ENCODE measurements around the gene RIPOR2. TPM values are rescaled to one million over a fixed set of nuclear protein-coding genes. Genes with fewer than 3 reads are reported as not detected.

Gene RIPOR2
- total and polyA plus RNA-seq, 10 of the 15 experiments (the other 5 are each of a cell fraction or from before 2014, with no cell fraction given): 22.2 to 48.2 (median 34.7) TPM

- TF ChIP-seq, protein P1, sequence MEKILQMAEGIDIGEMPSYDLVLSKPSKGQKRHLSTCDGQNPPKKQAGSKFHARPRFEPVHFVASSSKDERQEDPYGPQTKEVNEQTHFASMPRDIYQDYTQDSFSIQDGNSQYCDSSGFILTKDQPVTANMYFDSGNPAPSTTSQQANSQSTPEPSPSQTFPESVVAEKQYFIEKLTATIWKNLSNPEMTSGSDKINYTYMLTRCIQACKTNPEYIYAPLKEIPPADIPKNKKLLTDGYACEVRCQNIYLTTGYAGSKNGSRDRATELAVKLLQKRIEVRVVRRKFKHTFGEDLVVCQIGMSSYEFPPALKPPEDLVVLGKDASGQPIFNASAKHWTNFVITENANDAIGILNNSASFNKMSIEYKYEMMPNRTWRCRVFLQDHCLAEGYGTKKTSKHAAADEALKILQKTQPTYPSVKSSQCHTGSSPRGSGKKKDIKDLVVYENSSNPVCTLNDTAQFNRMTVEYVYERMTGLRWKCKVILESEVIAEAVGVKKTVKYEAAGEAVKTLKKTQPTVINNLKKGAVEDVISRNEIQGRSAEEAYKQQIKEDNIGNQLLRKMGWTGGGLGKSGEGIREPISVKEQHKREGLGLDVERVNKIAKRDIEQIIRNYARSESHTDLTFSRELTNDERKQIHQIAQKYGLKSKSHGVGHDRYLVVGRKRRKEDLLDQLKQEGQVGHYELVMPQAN (conservative IDR thresholded peaks at IDR 0.05): no peak
- TF ChIP-seq RELA (IDR thresholded peaks at IDR 0.05; ENCODE audit: borderline replicate concordance, partially characterized antibody): no peak
- no peak for TF ChIP-seq NFYA (IDR thresholded peaks at IDR 0.05; ENCODE audit: borderline replicate concordance, low read depth, low read length)
- TF ChIP-seq, protein P2, sequence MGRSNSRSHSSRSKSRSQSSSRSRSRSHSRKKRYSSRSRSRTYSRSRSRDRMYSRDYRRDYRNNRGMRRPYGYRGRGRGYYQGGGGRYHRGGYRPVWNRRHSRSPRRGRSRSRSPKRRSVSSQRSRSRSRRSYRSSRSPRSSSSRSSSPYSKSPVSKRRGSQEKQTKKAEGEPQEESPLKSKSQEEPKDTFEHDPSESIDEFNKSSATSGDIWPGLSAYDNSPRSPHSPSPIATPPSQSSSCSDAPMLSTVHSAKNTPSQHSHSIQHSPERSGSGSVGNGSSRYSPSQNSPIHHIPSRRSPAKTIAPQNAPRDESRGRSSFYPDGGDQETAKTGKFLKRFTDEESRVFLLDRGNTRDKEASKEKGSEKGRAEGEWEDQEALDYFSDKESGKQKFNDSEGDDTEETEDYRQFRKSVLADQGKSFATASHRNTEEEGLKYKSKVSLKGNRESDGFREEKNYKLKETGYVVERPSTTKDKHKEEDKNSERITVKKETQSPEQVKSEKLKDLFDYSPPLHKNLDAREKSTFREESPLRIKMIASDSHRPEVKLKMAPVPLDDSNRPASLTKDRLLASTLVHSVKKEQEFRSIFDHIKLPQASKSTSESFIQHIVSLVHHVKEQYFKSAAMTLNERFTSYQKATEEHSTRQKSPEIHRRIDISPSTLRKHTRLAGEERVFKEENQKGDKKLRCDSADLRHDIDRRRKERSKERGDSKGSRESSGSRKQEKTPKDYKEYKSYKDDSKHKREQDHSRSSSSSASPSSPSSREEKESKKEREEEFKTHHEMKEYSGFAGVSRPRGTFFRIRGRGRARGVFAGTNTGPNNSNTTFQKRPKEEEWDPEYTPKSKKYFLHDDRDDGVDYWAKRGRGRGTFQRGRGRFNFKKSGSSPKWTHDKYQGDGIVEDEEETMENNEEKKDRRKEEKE (IDR thresholded peaks at IDR 0.05): no peak
- peak; percentile 50 for TF ChIP-seq SKIL (IDR thresholded peaks at IDR 0.05; ENCODE audit: low read depth, poor library complexity, severe bottlenecking)
- TF ChIP-seq EP300 (IDR thresholded peaks at IDR 0.05; ENCODE audit: borderline replicate concordance in 1 of 2, control insufficient read depth in 1 of 2, low read depth in 2 of 2, low read length in 2 of 2): 0 out of 4 replicates have a peak, but pooled peaks have one; percentile 26 to 39
- 0 out of 2 replicates have a peak, but pooled peaks have one; percentile 42 for TF ChIP-seq STAT3 (IDR thresholded peaks at IDR 0.05; ENCODE audit: low read depth, low read length)
- 0 out of 2 replicates have a peak, but pooled peaks have one; percentile 10 for TF ChIP-seq PAX5 (IDR thresholded peaks at IDR 0.05; ENCODE audit: borderline replicate concordance, low read depth, low read length)
- TF ChIP-seq STAT1 (conservative IDR thresholded peaks at IDR 0.05): no peak
- no peak for TF ChIP-seq ZNF217 (IDR thresholded peaks at IDR 0.05)
- TF ChIP-seq ZNF24 (IDR thresholded peaks at IDR 0.05): no peak
- no peak for TF ChIP-seq PBX3 (IDR thresholded peaks at IDR 0.05; ENCODE audit: insufficient replicate concordance, low read depth, low read length)
- TF ChIP-seq, protein P3, sequence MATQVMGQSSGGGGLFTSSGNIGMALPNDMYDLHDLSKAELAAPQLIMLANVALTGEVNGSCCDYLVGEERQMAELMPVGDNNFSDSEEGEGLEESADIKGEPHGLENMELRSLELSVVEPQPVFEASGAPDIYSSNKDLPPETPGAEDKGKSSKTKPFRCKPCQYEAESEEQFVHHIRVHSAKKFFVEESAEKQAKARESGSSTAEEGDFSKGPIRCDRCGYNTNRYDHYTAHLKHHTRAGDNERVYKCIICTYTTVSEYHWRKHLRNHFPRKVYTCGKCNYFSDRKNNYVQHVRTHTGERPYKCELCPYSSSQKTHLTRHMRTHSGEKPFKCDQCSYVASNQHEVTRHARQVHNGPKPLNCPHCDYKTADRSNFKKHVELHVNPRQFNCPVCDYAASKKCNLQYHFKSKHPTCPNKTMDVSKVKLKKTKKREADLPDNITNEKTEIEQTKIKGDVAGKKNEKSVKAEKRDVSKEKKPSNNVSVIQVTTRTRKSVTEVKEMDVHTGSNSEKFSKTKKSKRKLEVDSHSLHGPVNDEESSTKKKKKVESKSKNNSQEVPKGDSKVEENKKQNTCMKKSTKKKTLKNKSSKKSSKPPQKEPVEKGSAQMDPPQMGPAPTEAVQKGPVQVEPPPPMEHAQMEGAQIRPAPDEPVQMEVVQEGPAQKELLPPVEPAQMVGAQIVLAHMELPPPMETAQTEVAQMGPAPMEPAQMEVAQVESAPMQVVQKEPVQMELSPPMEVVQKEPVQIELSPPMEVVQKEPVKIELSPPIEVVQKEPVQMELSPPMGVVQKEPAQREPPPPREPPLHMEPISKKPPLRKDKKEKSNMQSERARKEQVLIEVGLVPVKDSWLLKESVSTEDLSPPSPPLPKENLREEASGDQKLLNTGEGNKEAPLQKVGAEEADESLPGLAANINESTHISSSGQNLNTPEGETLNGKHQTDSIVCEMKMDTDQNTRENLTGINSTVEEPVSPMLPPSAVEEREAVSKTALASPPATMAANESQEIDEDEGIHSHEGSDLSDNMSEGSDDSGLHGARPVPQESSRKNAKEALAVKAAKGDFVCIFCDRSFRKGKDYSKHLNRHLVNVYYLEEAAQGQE (IDR thresholded peaks at IDR 0.05; ENCODE audit: low read depth, low read length): no peak
- TF ChIP-seq MEF2A (IDR thresholded peaks at IDR 0.05; ENCODE audit: insufficient read depth, low read depth, low read length): peak; percentile 97
These were observed 2.9 kb downstream of the RIPOR2 start (continued) for GRCh38 chr6:24932832-24933231.
